A673 (cell line): ENCODE measurements around the gene NOD1.

Experiments
- CTCF ChIP-seq: fragments of 300-800, 200-600 bp; sonication (generic); conservative IDR thresholded peaks from 2 replicates; pipeline ENCODE4 v1.5.1; 2017; ENCODE audit warnings: low read depth, mild to moderate bottlenecking, antibody characterized with exemption, low read length, moderate library complexity, mixed read lengths
- EZH2 ChIP-seq: fragments of 200-600 bp; sonication (generic); IDR thresholded peaks from 2 replicates; pipeline ENCODE4 v1.6.1; 2017; ENCODE audit warnings: borderline replicate concordance, low read depth, mild to moderate bottlenecking, mixed read lengths, antibody characterized with exemption, low read length; ENCODE audit not compliant: poor library complexity, severe bottlenecking

- TF ChIP-seq CTCF (no peak), EZH2 (no peak)
Observed at GRCh38 chr7:30474893-30475292, 3.7 kb downstream of the NOD1 start.
